ENCODE results near the gene IDH3G.

Gene IDH3G

GRCh38 chrX:153794018-153794896 is at the start of gene IDH3G, which contains the start of gene SSR4:
Gene IDH3G, minus strand, starts transcription at chrX:153794375. Its CDS starts 49 bp downstream, at chrX:153794326.
Gene SSR4, plus strand, starts transcription at chrX:153794668. Its CDS starts 20 bp downstream, at chrX:153794688.
- TF ChIP-seq CTCF (IDR thresholded peaks at IDR 0.05; ENCODE audit: low read depth, low read length, missing control alignments), result no peak
- DNase-seq (ENCODE audit: low read depth), result peak; percentile 75
- peak within 1 kb of the TSS; percentile 85 for H3K4me3 ChIP-seq (ENCODE audit: low read depth, low read length)

DNA sequence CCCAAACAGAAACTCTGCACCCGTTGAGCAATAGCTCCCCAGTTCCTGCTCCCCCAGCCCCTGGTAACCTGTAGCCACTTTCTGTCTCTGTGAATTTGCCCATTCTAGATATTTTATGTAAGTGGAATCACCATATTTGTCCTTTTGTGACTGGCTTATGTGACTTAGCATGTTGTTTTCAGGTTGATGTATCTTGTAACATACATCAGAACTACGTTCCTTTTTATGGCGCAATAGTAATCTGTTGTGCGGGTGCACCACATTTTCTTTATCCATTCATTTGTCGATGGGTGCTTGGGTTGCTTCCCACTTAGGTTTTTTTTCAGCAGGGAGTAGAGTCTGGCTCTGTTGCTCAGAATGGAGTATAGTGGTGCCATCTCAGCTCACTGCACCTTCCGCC is 42.7 kb upstream of the IDH3G start:
- TF ChIP-seq CTCF (IDR thresholded peaks at IDR 0.05; ENCODE audit: low read depth, low read length, missing control alignments), result no peak
- DNase-seq (ENCODE audit: low read depth), result no peak
- no peak overlapping the region for H3K4me3 ChIP-seq (ENCODE audit: low read depth, low read length)

GRCh38 chrX:153832728-153833127 is 38.6 kb upstream of the IDH3G start:
- H3K4me3 ChIP-seq (ENCODE audit: low read depth, low read length), result no peak overlapping the region
- DNase-seq (ENCODE audit: low read depth), result no peak
- TF ChIP-seq CTCF (IDR thresholded peaks at IDR 0.05; ENCODE audit: low read depth, low read length, missing control alignments), result no peak

- TF ChIP-seq CTCF (IDR thresholded peaks at IDR 0.05; ENCODE audit: low read depth, low read length, missing control alignments), result no peak
- H3K4me3 ChIP-seq (ENCODE audit: low read depth, low read length), result no peak overlapping the region
- no peak for DNase-seq (ENCODE audit: low read depth)
Observed at GRCh38 chrX:153831429-153832150, 37.4 kb upstream of the IDH3G start.

- no peak for TF ChIP-seq CTCF (IDR thresholded peaks at IDR 0.05; ENCODE audit: low read depth, low read length, missing control alignments)
- no peak for DNase-seq (ENCODE audit: low read depth)
- no peak overlapping the region for H3K4me3 ChIP-seq (ENCODE audit: low read depth, low read length)
Observed at GRCh38 chrX:153830640-153831428, 36.7 kb upstream of the IDH3G start.

DNA sequence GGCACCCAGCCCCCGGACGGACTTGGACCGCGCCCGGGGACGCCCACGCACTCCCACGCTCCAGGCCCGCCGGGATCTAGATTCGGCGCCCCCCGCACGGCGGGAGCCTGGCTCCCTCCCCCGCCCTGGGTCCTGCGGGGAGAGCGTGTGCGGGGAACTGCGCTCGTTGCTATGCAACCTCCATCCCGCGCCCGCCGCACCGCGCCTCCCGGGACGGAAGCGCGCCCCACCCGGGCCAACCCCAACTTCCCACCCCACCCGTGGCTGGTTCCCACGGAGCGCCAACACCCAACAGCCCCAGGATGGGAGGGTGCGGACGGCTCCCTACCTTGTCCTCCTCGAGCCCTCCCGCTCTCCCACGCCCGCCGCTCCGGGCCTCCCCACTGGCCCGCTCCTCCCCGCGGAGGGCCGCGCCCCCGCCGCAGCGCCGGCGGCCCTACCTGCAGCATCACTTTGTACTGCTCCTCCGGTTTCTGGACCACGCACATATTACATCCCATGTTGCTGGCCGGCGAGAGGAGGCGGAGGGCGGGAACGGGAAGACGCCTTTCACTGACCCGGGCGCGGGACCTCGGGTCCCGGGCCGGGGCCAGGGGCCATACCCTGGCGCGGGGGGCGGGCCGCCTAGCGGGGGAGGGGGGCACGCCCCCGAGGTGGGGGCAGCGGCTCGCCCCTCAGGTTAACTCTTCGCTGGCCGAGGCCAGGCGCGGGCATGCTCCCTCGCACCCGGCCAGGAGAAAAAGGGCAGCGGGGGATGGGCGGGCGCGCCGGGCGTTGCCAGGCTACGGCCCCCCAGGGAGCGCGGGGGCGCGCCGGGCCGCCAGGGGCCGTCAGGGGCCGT is 35.8 kb upstream of the IDH3G start, which contains the start of gene PDZD4:
PDZD4 (minus strand) TSS at position 746 of the 841 bp plus-strand sequence; CDS start at position 500, 246 bp downstream.
- TF ChIP-seq CTCF (IDR thresholded peaks at IDR 0.05; ENCODE audit: low read depth, low read length, missing control alignments), result no peak
- H3K4me3 ChIP-seq (ENCODE audit: low read depth, low read length), result no peak within 1 kb of the TSS
- DNase-seq (ENCODE audit: low read depth), result no peak

Data from GM12864 (cell line).